HG02973 (cell line): Measurements from ENCODE around the gene LMBR1.
"Not testable (repeated sequence)": the region's sequence is repeated elsewhere in the genome, so short reads cannot be mapped to it uniquely, and the experiment has no call there.

Experiments
- ATAC-seq: cut with Tn5 transposase; IDR thresholded peaks from one replicate; pipeline ENCODE4 v1.9.1; 2021; ENCODE audit warnings: moderate library complexity; ENCODE audit not compliant: unreplicated experiment

The LMBR1 gene

GRCh38 chr7:156662277-156662676, 230.7 kb downstream of the LMBR1 start:
- ATAC-seq = no peak

GRCh38 chr7:156661637-156662036, 231.3 kb downstream of the LMBR1 start:
- no peak for ATAC-seq

- no peak for ATAC-seq
Measured at GRCh38 chr7:156659961-156660360, 233.0 kb downstream of the LMBR1 start.

GRCh38 chr7:156659203-156659602, 233.8 kb downstream of the LMBR1 start:
- ATAC-seq = no peak

GRCh38 chr7:156657681-156658080, 235.3 kb downstream of the LMBR1 start:
- ATAC-seq = no peak

DNA sequence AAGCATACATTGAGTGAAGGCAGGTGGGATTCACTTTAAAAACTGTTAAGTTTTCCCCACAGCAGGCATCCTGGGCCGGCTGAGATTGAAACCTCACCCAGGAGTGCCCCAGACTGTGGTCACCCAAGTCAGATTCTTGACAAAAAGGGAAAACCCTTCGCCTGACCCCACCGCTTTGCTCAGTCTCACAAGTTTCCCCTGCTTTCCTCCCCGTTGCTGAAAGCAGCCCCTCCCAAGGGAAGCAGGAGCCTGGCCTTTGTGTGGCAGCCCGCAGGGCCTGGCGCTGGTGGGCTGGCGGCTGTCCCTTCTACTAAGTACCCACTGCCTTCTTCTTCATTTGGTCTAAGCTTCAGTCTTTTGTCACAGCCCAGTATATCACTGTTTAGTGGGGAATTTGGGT, 236.4 kb downstream of the LMBR1 start:
- ATAC-seq = peak; percentile 42

DNA sequence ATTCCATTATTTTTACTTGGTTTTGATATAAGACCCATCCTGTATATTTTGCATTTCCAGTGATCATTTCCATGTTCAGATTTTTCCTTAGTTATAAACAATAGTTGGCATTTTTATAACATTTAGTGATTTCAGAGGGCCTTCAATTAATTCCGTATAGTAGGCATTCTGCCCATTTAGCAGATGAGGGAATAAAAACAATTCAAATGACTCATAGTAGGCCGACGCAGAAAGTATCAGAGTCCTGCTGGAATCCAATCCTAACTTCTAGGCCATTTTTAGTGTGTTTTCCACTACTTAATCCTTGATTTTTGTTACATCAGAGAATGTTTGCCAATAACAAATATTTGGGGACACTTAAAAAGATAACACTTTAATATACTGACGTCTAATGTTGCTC, 237.0 kb downstream of the LMBR1 start:
- no peak for ATAC-seq

GRCh38 chr7:156655251-156655650, 237.7 kb downstream of the LMBR1 start:
- ATAC-seq = no peak

DNA sequence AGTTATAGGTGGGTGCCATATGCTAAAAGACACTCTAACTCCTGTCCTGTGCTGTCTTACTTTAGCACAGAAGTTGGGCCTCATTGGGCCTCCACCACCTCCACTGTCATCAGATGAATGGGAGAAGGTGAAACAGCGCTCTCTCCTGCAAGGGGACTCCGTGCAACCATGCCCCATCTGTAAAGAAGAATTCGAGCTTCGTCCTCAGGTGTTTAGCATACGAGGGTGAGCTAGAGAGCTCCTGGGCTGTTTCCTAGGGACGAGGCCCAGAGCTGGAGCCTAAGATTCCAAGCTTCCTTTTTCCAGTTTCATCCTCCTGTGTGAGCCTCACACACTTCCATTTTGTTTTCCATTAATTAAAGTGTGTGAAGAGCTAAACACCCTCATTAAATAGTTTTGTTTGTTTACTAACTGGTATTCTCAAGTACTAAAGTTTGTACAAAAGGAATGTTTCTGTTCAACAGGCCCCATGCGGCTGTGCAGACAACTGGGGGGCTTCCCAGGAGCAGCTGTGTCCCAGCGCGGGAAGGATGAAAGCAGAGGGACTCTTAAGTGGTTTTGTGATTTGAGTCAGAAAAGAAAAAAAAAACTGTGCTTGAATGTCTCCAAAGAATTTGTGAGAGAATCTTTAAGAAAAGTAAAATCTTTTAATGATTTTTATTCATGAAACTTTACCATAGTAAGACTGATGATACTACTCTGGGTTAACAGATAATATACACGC, 238.3 kb downstream of the LMBR1 start:
- ATAC-seq = no peak

DNA sequence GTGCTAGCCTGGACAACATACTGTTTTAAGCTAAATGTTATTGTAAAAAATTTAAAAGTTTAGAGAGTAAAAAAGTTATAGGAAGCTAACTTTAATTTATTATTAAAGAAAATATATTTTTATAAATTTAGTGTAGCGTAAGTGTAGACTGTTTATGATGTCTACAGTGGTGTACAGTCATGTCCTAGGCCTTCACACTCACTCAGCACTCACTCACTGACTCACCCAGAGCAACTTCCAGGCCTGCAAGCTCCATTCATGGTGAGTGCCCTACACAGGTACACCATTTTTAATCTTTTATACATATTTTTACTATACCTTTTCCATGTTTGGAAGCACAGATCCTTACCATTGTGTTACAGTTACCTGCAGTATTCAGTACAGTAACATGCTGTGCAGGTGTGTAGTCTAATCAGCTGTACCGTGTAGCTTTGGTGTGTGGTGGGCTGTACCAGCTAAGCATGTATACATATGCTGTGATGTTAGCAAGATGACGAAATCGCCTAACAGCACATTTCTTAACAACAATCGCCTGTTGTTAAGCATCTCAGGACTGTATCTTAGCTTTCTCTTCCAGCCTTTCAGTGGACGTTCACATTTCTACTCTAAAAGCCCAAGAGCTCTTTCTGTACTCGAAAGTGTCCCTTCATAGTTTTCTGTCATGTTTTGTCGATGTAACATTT, 240.0 kb downstream of the LMBR1 start:
- ATAC-seq = no peak

DNA sequence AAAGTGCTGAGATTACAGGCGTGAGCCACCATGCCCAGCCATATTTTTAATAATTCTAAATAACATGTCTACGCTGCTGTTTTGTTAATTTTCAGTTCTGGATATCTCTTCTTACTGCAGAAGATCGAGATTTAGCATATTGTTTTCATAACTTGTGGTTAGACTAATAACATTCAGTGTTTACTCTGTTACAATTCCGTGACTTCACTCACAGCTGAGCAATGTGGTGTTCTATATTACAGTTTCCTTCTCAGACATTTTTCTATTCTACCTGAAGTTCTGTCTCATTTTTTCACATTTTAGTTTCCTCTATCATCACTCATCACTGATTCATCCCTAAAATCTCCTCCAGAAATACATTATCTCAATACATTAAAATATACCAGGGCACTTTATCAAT, 241.5 kb downstream of the LMBR1 start:
- no peak for ATAC-seq

DNA sequence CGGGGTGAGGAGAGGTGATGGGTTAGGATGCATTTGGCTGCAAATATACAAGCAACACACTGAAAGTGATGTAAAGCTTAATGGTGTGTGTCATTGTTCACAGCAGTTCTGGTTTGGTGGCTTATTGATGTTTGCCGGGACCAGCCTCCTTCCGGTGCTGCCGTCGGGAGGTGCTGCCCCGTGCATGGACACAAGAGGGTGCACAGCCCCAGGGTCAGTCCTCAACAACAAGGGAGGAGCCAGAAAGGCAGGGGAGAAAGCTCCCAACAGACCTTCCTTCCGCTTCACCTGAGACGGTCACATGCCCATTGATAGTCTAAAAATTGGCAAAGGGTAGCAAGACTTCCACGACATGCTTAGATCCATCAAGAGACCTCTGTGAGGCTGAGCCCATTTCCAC, 242.9 kb downstream of the LMBR1 start:
- no peak for ATAC-seq

DNA sequence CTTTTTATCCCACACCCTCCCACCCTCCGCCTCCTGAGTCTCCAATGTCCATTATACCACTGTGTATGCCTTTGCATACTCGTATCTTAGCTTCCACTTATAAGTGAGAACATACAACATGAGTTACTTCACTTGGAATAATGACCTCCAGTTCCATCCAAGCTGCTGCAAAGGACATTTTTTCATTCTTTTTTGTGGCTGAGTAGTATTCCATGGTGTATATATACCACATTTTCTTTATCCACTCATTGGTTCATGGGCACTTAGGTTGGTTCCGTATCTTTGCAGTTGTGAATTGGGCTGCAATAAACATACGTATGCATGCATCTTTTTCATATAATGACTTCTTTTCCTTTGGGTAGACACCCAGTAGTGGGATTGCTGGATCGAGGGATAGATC, 245.7 kb downstream of the LMBR1 start:
- not testable (repeated sequence) for ATAC-seq

GRCh38 chr7:156642306-156643045, 250.5 kb downstream of the LMBR1 start:
- no peak for ATAC-seq

GRCh38 chr7:156640949-156641485, 252.0 kb downstream of the LMBR1 start:
- peak; percentile 48 for ATAC-seq

DNA sequence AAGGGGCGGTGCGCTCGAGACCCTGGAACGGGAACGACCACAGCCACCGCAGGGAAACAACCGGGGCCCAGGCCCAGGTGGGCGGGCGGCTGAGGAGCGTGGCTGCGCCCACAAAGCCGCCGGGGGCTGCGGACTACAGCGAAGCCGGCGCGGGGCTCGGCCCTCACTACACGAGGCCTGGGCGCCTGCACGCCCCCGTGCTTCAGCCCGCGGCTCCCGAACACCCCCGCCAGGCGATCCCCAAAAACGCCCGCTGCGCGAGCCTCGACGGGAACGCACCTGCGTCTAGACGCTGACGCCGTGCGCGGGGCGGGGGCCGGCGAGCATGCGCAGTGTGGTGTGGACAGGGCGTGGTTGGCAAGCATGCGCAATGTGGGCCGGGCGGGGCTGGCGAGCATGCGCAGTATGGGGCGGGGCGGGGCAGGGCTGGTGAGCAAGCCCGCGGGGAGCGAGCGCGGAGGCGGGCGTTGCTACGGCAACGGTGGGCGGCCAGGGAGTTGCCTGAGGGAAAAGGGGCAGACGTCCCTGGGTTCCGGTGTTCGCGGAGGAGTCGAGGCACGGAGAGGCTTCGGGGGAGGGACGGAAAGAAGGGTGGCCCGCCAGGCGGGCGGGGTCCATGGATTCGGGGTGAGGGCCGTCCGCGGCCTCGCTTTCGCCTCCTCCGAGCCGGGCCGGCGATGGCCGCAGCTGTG, 252.6 kb downstream of the LMBR1 start, which contains the start of gene RNF32:
TSS of gene RNF32 (plus strand) at position 518 of the 692 bp plus-strand sequence. CDS start 3,104 bp downstream, outside the sequence.
- peak; percentile 76 for ATAC-seq

DNA sequence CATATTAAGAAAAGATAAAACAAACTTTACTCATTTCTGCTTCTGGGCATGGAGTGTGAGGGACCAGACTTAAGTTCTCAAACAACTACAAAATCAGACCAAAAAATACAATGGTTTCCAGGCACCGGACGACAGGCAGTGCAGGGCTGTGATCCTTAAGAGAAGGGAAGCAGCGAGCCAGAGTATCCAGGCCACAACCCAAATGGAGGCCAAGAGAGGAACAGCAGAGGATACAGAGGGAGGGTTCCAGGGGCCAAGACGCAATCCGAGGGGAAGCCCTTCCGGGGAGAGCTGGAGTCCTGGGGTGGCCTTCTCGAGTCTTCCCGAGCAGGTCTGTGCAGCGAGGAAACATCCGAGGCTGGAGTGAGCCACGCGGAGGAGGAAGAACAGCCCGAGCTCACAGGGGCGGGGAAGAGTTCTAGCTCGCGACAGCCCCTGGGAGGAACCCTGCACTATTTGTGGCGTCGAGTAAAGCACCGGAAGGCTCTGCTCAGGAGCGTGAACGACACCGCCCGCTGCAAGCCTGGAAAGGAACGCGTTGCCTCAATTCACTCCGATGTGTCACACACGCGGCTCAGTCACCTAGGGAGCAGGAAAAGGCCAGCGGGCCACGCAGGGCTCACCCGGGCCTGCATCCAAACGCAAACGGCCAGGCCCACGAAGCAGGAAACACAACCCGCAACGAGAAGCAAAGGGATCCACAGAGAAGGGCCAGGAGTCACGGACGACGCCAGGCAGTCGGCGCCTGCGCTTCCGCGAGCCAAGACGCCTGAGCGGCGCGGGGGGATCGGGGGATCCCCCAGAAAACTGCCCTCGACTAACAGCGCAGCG, 253.3 kb downstream of the LMBR1 start:
- no peak for ATAC-seq

- ATAC-seq = no peak
Measured at GRCh38 chr7:156638443-156639077, 254.4 kb downstream of the LMBR1 start.

DNA sequence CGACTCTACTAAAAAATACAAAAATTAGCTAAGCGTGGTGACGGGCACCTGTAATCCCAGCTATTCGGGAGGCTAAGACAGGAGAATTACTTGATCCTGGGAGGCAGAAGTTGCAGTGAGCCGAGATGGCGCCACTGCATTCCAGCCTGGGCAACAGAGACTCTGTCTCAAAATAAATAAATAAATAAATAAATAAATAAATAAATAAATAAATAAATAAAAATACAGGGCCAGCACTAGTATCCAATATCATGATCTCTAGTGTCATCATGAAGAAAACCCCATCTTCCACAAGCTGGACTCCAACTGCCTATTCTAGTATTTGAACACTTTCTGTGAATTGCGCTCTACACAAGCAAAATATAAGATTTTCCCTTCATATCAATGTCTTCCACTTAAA, 255.9 kb downstream of the LMBR1 start:
- not testable (repeated sequence) for ATAC-seq
